Stimulated activated CD4-positive, alpha-beta T cell treated with anti-CD3 and anti-CD28 coated beads, Interleukin-12 subunit alpha, Interleukin-12 subunit beta, amount 100 ng/mL, for 4 hours (primary cell): ENCODE results near the gene CEP95.
"Not testable (repeated sequence)": the region's sequence is repeated elsewhere in the genome, so short reads cannot be mapped to it uniquely, and the experiment has no call there.

ENCODE experiments used
- DNase-seq: peaks from one replicate; pipeline ENCODE4 v3.0.0-alpha.2; 2020

The CEP95 gene

GRCh38 chr17:64506576-64507412 lies at the start of gene CEP95:
TSS of gene CEP95 (plus strand) at chr17:64506977. CDS start at chr17:64507098, 121 bp downstream.
- DNase-seq = peak; percentile 90

- DNase-seq = no peak
These were observed 49.6 kb upstream of the CEP95 start for GRCh38 chr17:64457156-64457555.

- DNase-seq = no peak
These were observed 48.0 kb upstream of the CEP95 start for GRCh38 chr17:64458756-64459155.

GRCh38 chr17:64459284-64459747 lies 47.5 kb upstream of the CEP95 start:
- no peak for DNase-seq

GRCh38 chr17:64459818-64460217 lies 47.0 kb upstream of the CEP95 start:
- not testable (repeated sequence) for DNase-seq

GRCh38 chr17:64460955-64461354 lies 45.8 kb upstream of the CEP95 start:
- no peak for DNase-seq

- DNase-seq = no peak
These were observed 45.0 kb upstream of the CEP95 start for GRCh38 chr17:64461788-64462187.

- DNase-seq = no peak
These were observed 40.6 kb upstream of the CEP95 start for GRCh38 chr17:64466019-64466735.

GRCh38 chr17:64466834-64467233 lies 39.9 kb upstream of the CEP95 start:
- DNase-seq = not testable (repeated sequence)

GRCh38 chr17:64470625-64471024 lies 36.2 kb upstream of the CEP95 start:
- no peak for DNase-seq

- DNase-seq = no peak
These were observed 35.3 kb upstream of the CEP95 start for GRCh38 chr17:64471440-64471839.

GRCh38 chr17:64472564-64472963 lies 34.2 kb upstream of the CEP95 start:
- DNase-seq = no peak

- DNase-seq = no peak
These were observed 28.9 kb upstream of the CEP95 start for GRCh38 chr17:64477849-64478248.

GRCh38 chr17:64480951-64481350 lies 25.8 kb upstream of the CEP95 start:
- DNase-seq = no peak

GRCh38 chr17:64484380-64484779 lies 22.4 kb upstream of the CEP95 start:
- DNase-seq = no peak

GRCh38 chr17:64488301-64488700 lies 18.5 kb upstream of the CEP95 start:
- DNase-seq = no peak

GRCh38 chr17:64491034-64491860 lies 15.5 kb upstream of the CEP95 start:
- peak; percentile 30 for DNase-seq

- DNase-seq = no peak
These were observed 14.8 kb upstream of the CEP95 start for GRCh38 chr17:64491994-64492393.

GRCh38 chr17:64492481-64493109 lies 14.2 kb upstream of the CEP95 start:
- no peak for DNase-seq

- no peak for DNase-seq
These were observed 12.7 kb upstream of the CEP95 start for GRCh38 chr17:64494121-64494520.

GRCh38 chr17:64495300-64495699 lies 11.5 kb upstream of the CEP95 start:
- DNase-seq = not testable (repeated sequence)

- DNase-seq = no peak
These were observed 10.4 kb upstream of the CEP95 start for GRCh38 chr17:64496348-64496785.
